NCI-H82 treated with DMSO at 0.1 percent for 48 hours (cell line): ENCODE data around the gene TRAPPC5.
"Not testable (repeated sequence)": the region's sequence is repeated elsewhere in the genome, so short reads cannot be mapped to it uniquely, and the experiment has no call there.

Source experiments
- DNase-seq: peaks from one replicate; lab custom pipeline; 2025; ENCODE audit not compliant: unreplicated experiment; lab: John Stamatoyannopoulos, UW

The TRAPPC5 gene

DNA sequence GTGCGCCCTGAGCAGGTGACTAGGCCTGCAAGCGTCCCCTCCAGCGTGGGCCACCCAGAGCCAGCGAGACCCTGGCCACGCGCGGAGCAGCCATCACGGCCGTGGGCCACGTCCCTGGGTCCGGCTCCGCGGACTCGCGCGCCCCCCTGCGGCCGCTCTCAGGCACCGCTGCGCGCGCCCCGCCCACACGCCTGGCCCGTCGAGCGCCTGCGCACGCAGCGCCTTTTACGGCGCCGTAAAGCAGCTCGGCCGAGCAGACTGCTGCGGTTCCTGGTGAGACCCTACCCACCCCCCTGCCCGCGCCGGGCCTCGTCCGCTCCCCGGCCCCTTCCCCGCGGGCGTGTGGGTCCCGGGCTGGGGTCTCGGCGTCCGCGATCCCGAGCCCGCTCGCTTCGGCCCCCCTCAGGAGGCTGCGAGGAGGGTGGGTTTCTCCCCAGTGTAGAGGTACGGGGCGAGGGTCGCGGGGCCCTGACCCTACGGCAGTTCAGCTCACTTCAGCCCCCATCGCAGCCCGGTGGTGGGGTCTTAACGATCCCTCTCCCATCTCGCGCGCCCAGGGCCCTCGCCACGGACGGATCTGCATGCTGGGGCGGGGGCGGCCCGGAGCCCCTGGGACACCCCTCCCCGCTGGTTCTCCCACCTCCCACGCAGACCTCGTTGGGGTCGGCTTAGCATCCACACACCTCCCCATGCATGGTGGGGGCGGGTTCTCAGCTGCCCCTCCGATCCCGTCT lies at the start of gene TRAPPC5:
TRAPPC5 (plus strand) TSS at position 228 of the 734 bp plus-strand sequence. CDS start 1,421 bp downstream, outside the sequence.
- no peak for DNase-seq

DNA sequence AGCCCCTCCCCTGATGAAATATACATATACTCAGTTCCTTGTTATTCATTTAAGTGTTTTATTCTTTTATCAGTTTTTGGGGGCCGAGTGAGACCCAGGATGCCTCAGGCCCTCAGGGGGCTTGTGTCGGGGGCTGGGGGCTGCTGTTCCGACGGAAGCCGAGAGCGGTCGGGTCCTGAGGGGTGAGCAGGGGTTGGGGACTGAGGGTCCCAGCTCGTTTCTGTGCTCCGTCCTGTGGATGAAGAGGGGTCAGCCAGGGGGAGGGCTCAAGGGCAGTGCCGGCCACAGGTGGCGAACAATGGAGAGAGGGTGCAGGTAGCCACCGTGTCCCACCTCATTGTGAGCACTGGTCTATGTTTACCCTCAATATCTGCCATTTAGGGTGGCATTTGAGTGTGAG lies 49.1 kb upstream of the TRAPPC5 start:
- DNase-seq = no peak

DNA sequence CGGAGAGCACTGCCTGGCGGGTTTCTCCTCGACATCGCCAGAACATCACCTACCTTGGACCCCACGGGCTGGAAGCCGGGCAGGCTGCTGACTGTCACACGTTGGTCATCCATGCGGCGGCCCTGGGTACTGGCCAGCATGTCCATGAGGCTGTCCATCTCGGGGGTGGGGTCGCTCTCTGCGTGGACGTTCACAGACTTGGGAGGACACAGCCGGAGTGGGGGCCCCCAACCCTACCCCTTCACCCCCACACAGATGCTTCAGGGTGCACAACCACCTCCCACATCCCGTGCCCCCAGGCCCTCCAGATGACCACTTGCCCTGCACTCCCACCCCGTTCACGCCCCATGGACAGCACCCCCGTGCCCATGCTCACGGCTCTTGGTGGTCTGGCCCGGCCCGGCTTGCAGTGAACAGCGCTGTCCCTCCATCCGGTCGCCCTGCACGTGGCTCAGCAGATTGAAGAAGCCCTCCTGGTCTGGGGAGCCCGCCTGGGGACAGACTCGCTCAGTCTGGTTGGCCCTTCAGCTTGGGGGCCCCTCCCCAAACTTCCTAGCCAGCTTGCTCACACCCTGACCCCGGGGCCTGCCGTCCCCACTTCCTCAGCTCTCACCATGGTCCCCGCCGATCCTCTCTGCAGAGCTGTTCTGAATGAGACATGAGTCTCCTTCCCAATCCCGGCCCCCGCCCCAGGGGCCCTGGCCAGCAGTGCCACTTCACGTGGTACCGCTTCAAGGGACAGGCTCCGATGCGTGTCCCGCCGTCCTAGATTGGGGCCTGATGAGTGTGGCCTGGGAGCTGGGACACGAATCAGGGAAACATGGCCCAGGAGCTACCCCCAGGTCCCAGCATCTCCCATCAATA lies 48.1 kb upstream of the TRAPPC5 start:
- DNase-seq = no peak

DNA sequence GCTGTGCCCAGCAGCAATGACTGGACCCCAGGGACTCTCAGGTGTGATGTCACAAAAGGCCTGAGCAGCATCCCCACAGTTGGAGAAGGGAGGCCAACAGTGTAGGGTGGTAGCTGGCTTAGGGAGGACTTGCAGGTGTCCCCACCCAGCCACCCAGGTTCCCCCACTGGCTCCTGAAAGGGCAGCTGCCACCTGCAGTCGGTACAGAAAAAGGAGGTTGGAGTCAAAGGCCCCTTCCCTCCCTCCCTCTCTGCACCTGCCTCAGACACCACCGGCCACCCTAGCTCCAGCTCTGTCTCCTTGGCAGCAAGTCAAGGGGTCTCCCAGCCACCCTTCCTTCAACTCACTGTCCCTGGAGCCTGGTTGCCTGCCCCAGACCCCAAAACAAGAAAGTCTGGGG lies 46.9 kb upstream of the TRAPPC5 start, which contains the start of gene PCP2:
PCP2 (minus strand) TSS at position 22 of the 400 bp plus-strand sequence. CDS start 262 bp downstream, outside the sequence.
- no peak for DNase-seq

DNA sequence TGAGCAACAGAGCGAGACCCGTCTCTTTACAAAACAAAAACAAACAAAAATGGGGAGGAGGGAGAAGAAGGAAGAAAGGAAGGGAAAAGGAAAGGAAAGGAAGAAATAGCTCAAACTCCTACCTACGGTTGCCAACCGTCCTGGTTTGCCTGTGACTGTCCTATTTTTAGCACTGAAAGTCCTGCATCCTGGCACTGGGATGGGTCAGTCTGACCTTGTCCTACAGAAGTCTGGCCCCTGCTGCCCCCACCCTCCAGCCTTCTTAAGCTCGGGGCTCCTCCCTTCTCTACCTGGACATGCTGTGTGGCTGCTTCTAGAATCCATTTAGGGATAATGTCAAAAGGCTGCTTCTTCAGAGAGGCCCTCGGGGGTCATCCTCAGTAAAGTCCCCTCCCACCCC lies 45.0 kb upstream of the TRAPPC5 start:
- DNase-seq = no peak

DNA sequence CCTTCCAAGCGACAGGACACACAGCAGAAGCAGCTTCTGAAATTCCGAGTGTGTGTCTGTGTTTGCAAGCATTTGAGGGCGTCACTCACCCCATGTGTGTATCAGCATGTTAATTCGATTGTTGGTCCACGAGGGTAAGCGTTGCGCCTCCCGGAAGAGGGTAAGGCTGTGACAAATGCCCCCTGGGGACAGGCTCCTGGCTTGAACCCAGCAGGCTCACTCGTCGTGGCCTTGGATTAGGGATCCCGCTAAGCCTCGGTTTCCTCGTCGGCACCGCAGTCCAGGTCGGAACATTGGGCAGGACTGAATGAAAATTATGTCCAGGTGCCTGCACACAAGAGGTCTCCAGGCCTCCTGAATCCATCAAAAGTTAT lies 44.3 kb upstream of the TRAPPC5 start:
- DNase-seq = no peak

DNA sequence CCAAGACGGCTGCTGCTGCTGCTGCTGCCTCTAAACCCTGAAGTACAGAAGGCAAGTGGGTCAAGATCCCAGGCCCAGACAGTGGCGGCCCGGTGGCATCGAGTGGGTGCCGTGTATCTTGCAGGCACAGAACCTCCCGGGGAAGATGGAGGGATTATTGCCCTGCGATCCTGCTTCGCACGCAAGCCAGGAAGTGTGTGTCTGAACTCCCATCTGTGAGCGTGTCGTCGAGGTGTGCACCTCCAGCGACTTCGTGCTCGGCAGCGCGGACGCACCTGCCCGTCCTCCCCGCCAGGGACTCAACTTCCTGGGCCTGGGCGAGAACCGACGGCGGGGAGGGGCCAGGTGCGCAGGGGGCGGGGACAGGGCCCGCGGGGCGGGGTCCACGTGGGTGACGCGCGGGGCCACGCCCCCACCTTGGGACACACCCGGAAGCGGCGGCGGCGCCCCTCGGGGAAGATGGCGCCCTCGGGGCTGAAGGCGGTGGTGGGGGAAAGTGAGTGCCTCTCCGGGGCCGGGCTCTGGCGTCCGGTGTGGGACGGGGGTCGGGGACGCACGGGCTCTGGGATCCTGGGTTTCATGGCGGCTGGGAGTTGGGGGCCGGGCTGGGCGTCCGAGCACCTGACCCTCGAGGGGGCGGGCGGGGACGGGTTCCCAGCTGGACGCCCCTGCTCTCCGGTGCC lies 43.8 kb upstream of the TRAPPC5 start, which contains the start of gene STXBP2:
STXBP2 (plus strand) TSS at position 420 of the 683 bp plus-strand sequence; CDS start at position 460, 40 bp downstream.
- no peak for DNase-seq

DNA sequence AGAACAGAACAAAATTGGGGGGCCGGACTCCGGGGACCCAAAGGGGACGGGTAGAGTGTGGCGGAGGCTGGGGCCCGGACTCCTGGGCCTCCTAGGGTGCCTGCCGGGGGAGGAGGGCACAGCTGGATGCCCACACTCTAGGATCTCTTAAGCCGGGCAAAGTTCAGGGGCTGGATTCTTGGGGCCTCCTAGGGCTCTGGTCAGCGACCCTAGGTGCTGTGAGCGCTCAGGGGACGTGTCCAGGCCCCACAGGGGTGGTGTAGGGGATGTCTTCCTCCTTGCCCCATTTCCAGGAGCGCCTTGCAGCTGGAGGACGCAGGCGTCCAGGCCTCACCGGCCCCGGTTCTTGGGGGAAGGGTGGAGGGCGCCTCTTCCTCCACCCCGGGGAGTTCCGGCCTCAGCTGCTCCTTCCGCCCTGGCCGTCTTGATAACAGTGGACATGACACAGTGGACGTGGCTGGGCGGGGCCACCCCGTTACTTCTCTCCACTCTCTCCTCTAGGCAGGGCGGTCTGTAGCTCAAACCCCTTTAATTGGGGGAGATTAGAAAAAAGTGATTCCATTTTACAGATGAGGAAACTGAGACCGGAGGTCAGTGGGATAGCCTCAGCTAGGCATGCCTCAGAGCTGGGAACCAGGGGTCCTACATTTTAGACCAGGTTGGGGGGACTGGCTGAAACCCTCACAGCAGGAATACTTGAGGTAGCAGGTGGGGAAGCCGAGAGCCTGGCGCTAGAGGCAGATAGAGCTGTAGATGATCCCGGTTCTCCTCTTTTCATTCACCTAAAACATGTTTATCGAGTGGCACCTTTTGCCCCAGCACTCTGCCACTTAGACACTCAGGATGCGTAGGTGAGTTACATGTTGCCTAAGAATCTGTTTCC lies 43.0 kb upstream of the TRAPPC5 start:
- DNase-seq = no peak

DNA sequence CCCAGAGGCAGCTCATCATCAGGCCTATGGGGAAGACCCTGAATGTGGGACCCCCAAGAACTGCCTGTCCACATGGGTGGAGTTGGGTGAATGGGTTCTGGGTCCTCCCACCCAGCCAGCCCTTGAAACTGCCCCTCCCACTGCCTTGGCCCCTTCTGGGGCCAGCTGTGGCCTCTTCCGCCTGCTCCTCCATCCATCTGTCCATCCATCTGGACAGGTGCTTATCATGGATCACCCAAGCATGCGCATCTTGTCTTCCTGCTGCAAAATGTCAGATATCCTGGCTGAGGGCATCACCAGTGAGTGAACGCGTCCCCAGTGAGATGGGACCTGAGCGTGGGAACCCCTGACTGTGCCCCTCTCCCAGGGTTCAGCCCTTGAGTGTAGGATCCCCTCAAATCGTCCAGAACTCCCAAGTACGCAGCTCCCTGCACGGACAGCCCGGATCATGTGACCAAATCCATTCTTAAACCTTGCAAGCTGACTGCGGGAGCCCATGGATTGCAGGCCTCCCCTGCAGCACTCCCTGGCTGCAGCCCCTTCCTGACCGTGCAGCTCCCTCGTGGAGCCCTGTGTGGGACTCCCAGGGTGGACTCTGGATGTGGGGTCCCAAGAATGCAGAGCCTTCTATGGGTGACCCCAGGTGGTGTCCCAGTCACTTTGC lies 41.7 kb upstream of the TRAPPC5 start:
- DNase-seq = peak; percentile 67

DNA sequence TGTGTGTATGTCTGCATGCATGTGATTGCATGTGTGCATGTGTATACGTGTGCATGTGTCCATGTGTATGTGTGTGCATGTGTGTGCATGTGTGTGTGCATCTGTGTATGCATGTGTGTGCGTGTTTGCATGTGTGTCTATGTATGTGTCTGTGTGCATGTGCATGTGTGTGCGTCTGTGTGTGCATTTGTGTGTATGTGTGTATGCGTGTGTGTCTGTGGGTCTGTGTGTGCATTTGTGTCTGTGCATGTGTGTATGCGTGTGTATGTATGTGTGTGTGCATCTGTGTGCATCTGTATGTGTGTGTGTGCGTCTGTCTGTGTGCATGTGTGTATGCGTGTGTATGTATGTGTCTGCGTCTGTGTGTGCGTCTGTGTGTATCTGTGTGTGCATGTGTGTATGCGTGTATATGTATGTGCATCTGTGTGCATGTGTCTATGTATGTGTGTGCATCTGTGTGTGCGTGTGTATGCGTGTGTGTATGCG lies 40.7 kb upstream of the TRAPPC5 start:
- DNase-seq = no peak

DNA sequence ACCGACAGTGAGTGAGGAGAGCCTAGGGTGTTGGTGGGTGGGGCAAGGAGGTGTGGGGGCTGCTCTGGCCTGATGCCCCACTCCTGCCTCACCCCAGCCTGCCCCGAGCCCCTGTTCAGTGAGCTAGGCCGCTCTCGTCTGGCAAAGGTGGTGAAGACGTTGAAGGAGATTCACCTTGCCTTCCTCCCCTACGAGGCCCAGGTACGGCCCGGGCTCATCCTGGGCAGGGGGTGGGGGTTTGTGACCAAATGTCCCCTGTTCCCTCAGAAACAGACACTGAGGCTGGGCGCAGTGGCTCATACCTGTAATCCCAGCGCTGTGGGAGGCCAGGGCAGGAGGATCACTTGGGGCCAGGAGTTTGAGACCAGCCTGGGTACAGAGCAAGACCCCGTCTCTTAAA lies 39.8 kb upstream of the TRAPPC5 start:
- DNase-seq = no peak

DNA sequence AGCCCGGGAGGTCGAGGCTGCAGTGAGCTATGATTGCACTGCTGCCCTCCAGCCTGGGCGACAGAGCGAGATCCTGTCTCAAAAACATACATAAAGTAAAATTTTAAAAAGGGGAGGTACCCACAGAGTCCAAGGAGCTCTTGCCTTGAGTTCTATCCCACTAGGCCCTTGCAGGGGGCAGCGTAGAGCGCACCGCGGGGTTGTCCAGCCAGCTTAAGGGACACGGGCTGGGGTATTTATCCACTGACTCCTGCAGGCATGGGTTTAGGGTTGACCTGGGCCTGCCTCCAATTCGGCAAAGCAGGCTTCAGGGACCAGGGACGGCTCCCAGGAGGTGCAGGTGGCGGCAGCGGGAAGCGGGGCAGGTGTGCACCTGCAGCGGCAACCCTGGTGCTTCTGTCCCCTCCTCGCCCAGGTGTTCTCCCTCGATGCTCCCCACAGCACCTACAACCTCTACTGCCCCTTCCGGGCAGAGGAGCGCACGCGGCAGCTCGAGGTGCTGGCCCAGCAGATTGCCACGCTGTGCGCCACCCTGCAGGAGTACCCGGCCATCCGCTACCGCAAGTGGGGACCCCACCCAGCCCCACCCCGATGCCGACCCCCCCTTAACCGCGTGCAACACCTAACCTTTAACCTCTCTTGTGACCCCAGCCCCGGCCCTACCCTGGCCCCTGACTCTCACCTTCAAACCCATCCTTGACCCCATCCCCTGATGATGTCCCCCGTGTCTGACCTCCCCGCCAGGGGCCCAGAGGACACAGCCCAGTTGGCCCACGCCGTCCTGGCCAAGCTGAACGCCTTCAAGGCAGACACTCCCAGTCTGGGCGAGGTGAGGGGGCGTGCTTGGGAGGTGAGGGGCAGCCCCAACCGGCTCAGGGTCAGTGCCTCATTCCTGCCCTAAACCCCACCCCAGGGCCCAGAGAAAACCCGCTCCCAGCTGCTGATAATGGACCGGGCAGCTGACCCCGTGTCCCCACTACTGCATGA lies 39.0 kb upstream of the TRAPPC5 start:
- DNase-seq = no peak

DNA sequence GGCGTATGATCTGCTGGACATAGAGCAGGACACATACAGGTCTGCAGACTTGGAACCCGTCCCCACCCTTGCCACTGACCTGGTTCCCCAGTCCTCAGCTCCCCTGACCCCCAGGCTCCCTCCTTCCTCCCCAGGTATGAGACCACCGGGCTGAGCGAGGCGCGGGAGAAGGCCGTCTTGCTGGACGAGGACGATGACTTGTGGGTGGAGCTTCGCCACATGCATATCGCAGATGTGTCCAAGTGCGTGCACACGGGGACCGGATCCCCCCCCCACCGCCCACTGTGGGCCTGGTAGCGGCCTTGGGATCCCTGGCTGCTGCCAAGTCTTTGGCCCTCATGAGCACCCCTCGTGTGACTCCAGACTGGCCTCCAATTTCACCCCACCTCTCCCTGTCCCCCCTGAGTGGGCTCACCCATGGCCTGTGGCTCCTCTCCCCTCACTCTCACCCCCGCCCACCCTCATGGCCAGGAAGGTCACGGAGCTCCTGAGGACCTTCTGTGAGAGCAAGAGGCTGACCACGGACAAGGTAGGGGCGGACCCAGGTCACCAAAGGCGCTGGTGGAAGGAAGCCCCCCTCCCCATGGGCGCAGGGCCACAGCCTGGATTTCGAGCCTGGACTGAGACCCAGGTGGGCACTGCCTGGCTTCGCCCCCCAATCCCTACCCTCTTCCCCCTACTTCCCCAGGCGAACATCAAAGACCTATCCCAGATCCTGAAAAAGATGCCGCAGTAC lies 38.2 kb upstream of the TRAPPC5 start:
- DNase-seq = no peak

DNA sequence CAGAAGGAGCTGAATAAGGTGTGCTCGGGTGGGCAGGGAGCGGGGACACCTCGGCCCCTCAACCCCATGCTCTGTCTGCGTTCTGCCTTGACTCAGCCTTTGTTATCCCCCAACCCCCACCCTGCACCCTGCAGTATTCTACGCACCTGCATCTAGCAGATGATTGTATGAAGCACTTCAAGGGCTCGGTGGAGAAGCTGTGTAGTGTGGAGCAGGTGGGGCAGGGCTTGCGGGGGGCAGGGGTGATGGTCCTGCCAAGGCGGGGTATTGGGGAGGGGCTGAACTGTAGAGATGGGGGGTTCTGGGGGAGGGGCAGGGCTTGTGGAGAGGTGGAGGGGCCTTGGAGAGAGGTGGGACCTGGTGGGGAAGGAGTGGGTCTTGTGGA lies 37.6 kb upstream of the TRAPPC5 start:
- no peak for DNase-seq

DNA sequence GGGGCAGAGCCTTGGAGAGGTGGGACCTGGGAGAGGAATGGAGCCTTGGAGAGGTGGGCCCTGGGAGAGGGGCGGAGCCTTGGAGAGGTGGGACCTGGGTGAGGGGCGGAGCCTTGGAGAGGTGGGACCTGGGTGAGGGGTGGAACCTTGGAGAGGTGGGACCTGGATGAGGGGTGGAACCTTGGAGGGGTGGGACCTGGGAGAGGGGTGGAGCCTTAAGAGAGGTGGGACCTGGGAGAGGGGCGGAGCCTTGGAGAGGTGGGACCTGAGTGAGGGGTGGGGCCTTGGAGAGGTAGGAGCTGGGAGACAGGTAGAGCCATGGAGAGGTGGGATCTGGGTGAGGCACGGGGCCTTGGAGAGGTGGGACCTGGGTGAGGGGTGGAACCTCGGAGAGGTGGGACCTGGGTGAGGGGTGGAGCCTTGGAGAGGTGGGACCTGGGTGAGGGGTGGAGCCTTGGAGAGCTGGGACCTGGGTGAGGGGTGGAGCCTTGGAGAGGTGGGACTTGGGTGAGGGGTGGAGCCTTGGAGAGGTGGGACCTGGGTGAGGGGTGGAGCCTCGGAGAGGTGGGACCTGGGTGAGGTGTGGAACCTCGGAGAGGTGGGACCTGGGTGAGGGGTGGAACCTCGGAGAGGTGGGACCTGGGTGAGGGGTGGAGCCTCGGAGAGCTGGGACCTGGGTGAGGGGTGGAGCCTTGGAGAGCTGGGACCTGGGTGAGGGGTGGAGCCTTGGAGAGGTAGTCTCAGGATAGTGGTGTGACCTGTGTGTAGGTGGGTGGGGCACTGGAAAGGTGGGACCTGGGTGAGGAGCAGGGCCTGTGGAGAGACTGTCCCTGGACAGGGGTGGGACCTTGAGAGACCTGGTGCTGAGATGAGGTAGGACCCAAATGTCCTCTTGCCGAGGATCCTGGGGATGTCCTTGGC lies 36.7 kb upstream of the TRAPPC5 start:
- not testable (repeated sequence) for DNase-seq

DNA sequence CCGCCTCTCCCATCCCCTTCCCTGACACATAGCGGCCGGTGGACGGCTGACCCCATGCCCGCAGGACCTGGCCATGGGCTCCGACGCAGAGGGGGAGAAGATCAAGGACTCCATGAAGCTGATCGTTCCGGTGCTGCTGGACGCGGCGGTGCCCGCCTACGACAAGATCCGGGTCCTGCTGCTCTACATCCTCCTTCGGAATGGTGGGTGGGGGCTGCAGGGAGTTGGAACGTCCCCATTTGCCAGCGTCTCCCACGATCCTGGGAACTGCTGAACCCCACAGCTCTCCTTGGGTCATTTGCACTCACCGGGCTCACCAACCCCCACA lies 36.1 kb upstream of the TRAPPC5 start:
- DNase-seq = no peak

DNA sequence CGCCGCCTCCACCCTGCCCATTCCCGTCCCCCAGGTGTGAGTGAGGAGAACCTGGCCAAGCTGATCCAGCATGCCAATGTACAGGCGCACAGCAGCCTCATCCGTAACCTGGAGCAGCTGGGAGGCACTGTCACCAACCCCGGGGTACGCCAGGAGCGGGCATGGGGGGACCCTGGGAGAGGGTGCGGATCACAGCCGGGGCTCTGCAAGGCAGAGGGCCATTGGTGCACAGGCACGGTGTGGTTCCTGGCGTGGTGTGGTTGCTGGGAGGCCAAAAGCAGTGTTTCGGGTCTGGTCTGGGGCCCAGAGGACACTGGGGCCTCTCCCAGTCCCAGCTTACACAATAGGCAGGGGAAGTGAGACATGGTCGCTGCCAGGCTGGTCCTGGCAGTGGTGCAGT lies 35.5 kb upstream of the TRAPPC5 start:
- no peak for DNase-seq
